Endothelial cell of coronary artery (primary cell): ENCODE measurements around the gene OGN. TPM values are rescaled to one million over a fixed set of nuclear protein-coding genes. Genes with fewer than 3 reads are reported as not detected.

ENCODE experiments used
- total RNA-seq: library from RNA; depleted of rRNA; stranded (reverse); fragments of >200 nt; gene quantifications from 2 replicates; pipeline ENCODE4 v1.2.3, GENCODE V29; 2014

The OGN gene
- under 0.01 TPM in 1 of 2 replicates, not detected in the other for total RNA-seq

GRCh38 chr9:92404042-92404836 lies at the start of gene OGN:
TSS of gene OGN (minus strand) at chr9:92404578. CDS start at chr9:92403407, 1,171 bp downstream.

GRCh38 chr9:92424340-92424739 lies 20.0 kb upstream of the OGN start, which contains the start of gene OMD:
TSS of gene OMD (minus strand) at chr9:92424471. CDS start at chr9:92417558, 6,913 bp downstream.

Other genes starting within 250 kb of the OGN start
- 234 and 239 TPM in 2 replicates for gene IARS1, start 110.9 kb downstream of the OGN start, total RNA-seq
- gene NOL8, start 79.2 kb downstream of the OGN start, total RNA-seq, result 19.8 and 28.6 TPM in 2 replicates
- gene CENPP, start 78.6 kb downstream of the OGN start, total RNA-seq, result 2.0 and 4.1 TPM in 2 replicates
- gene OMD, start 19.9 kb upstream of the OGN start, total RNA-seq, result 0.94 TPM in 1 of 2 replicates, not detected in the other
- gene ASPN, start 77.9 kb upstream of the OGN start, total RNA-seq, result 1.8 TPM in 1 of 2 replicates, not detected in the other
- 0.18 and 0.38 TPM in 2 replicates for gene ECM2, start 131.4 kb upstream of the OGN start, total RNA-seq